ENCODE data around the gene ADAP1.

The ADAP1 gene

DNA sequence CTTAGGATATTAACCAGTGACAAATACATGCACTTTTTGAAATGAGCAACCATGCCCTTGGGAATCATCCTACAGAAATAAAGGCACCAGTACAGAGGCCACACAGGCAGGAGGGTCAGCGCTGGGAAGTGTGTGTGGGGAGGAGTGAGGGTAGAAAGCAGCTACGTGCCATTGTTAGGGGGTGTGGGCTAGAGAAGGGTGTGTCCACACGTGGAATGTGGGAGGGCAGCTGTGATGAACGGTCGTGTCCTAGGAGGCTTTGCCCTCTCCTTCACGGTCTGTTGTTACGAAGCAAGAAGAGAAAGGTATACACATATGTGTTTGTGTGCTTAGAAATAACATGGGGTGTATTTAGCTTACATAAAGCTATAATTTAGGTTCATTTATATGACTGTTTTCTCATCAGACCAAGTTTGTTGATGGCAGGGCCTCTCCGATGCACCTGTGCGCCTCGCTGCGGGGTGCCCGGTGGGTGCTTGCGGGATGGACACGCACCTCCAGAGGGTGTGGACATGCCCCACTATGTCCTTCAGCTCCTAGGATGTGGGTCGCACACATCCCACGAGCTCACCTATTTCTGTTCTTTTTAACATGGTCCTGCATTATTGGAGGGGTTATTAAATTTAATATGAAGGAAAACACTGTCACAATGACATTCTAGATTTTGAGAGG, 95.0 kb downstream of the ADAP1 start:
- ChIA-PET POLR2A (no interaction called here), CTCF (interaction anchor here (0.7 to 2.0 kb wide), 5 partner anchors 11 to 59 kb away, joined by 3 to 5 read pairs (median 4); partner anchors contain the start of gene GET4)

DNA sequence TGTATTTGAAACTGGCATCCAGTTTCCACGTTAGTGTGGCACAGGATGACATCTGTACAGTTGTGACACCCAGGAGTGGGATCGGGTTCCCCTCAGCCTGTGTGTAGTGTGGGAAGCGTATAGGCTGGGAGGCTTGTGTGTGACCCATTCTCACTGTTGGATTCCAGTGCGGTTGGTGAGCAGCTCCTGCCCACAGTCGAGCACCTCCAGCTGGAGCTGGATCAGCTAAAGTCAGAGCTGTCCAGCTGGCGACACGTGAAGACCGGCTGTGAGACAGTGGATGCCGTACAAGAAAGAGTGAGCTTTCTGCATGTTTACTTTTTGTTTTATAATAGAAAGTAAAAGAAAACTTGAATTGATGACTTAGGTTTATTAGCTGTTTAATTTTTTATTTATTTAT, 96.8 kb downstream of the ADAP1 start:
- POLR2A ChIA-PET = no interaction called here
- no peak overlapping the region for H3K27ac ChIP-seq (ENCODE audit: insufficient read depth in 1 of 2, low read depth in 1 of 2, low read length in 2 of 2, poor library complexity in 1 of 2, severe bottlenecking in 2 of 2)
- H3K36me3 ChIP-seq (ENCODE audit: control insufficient read depth in 4 of 4, insufficient read depth in 4 of 4, low read length in 3 of 4) = peaks cover 15 to 85% (median 58%) of the 10 kb centered on the region in 4 experiments
- 81% methylated on average over 4 of the region's 9 CpGs for WGBS (ENCODE audit: insufficient coverage)
- H3K27me3 ChIP-seq (replicated peaks in 2 of 5; ENCODE audit: control insufficient read depth in 4 of 5, insufficient read depth in 5 of 5, low read length in 4 of 5) = no peaks in the 10 kb centered on the region
- H3K9me3 ChIP-seq (ENCODE audit: control extremely low read depth in 1 of 5, control insufficient read depth in 4 of 5, insufficient read depth in 2 of 5, low read depth in 1 of 5, low read length in 4 of 5) = no peaks in the 10 kb centered on the region
- H3K4me1 ChIP-seq (ENCODE audit: control extremely low read depth in 1 of 4, control insufficient read depth in 4 of 4, insufficient read depth in 4 of 4, low read length in 3 of 4) = no peaks in the 10 kb centered on the region
- H3K4me3 ChIP-seq (ENCODE audit: control insufficient read depth in 1 of 7, extremely low read depth in 1 of 7, insufficient read depth in 4 of 7, low read depth in 2 of 7, low read length in 6 of 7) = no peak overlapping the region
- DNase-seq = no peak
- CTCF ChIA-PET = interaction anchor here (1.5 kb wide), 2 partner anchors 11 to 15 kb away, joined by 4 read pairs; no protein-coding TSS in a partner anchor

More for the DNA sequence above, 95.0 kb downstream of the ADAP1 start:
- no peaks in the 10 kb centered on the region for H3K4me1 ChIP-seq (ENCODE audit: control extremely low read depth in 1 of 4, control insufficient read depth in 4 of 4, insufficient read depth in 4 of 4, low read length in 3 of 4)
- H3K27me3 ChIP-seq (replicated peaks in 2 of 5; ENCODE audit: control insufficient read depth in 4 of 5, insufficient read depth in 5 of 5, low read length in 4 of 5) = no peaks in the 10 kb centered on the region
- H3K36me3 ChIP-seq (ENCODE audit: control insufficient read depth in 4 of 4, insufficient read depth in 4 of 4, low read length in 3 of 4) = peaks cover 12 to 68% (median 44%) of the 10 kb centered on the region in 4 experiments
- no peaks in the 10 kb centered on the region for H3K9me3 ChIP-seq (ENCODE audit: control extremely low read depth in 1 of 5, control insufficient read depth in 4 of 5, insufficient read depth in 2 of 5, low read depth in 1 of 5, low read length in 4 of 5)
- no peak overlapping the region for H3K4me3 ChIP-seq (ENCODE audit: control insufficient read depth in 1 of 7, extremely low read depth in 1 of 7, insufficient read depth in 4 of 7, low read depth in 2 of 7, low read length in 6 of 7)
- no peak for DNase-seq
- WGBS (ENCODE audit: insufficient coverage) = 91% methylated on average over 13 of the region's 16 CpGs
- H3K27ac ChIP-seq (ENCODE audit: insufficient read depth in 1 of 2, low read depth in 1 of 2, low read length in 2 of 2, poor library complexity in 1 of 2, severe bottlenecking in 2 of 2) = no peak overlapping the region

DNA sequence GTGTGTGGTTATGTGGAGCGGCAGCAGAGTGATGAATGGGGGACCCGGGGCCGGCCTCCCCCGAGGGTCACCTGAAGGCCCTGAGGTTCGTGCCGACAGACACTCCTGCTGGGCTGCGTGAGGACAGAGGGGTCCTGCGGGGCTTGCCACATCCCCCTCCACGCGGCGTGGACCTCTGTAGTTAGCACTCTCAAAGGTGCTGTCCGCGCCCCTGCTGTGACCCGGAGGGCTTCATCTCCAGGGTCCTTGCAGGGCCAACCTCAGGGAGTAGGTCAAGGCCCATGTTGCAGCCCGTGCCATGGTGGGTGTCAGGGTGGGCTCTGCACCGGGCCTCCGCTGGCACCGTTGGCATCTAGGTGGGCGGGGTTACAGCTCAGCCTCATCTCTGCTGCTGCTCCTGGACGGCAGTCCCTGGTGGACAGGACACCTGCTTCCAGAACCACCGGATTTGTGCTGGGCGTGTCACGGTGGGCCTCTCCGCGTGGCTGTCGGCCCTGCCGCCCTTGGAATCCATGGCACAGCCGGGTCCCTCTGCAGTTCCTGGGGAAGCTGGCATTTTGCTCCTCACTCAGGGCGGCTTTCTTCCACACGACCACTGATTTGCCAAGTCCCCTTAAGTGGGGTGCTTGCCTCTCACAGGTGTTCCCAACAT, 97.9 kb downstream of the ADAP1 start:
- ChIA-PET POLR2A (no interaction called here), CTCF (interaction anchor here (1.5 kb wide), 2 partner anchors 10 to 17 kb away, joined by 4 read pairs; no protein-coding TSS in a partner anchor)
- no peaks in the 10 kb centered on the region for H3K27me3 ChIP-seq (replicated peaks in 2 of 5; ENCODE audit: control insufficient read depth in 4 of 5, insufficient read depth in 5 of 5, low read length in 4 of 5)
- no peak for DNase-seq
- no peaks in the 10 kb centered on the region for H3K9me3 ChIP-seq (ENCODE audit: control extremely low read depth in 1 of 5, control insufficient read depth in 4 of 5, insufficient read depth in 2 of 5, low read depth in 1 of 5, low read length in 4 of 5)
- no peak overlapping the region for H3K4me3 ChIP-seq (ENCODE audit: control insufficient read depth in 1 of 7, extremely low read depth in 1 of 7, insufficient read depth in 4 of 7, low read depth in 2 of 7, low read length in 6 of 7)
- peaks cover 18 to 84% (median 53%) of the 10 kb centered on the region in 4 experiments for H3K36me3 ChIP-seq (ENCODE audit: control insufficient read depth in 4 of 4, insufficient read depth in 4 of 4, low read length in 3 of 4)
- no peaks in the 10 kb centered on the region for H3K4me1 ChIP-seq (ENCODE audit: control extremely low read depth in 1 of 4, control insufficient read depth in 4 of 4, insufficient read depth in 4 of 4, low read length in 3 of 4)
- 90% methylated on average over 28 of the region's 30 CpGs for WGBS (ENCODE audit: insufficient coverage)
- H3K27ac ChIP-seq (ENCODE audit: insufficient read depth in 1 of 2, low read depth in 1 of 2, low read length in 2 of 2, poor library complexity in 1 of 2, severe bottlenecking in 2 of 2) = no peak overlapping the region

DNA sequence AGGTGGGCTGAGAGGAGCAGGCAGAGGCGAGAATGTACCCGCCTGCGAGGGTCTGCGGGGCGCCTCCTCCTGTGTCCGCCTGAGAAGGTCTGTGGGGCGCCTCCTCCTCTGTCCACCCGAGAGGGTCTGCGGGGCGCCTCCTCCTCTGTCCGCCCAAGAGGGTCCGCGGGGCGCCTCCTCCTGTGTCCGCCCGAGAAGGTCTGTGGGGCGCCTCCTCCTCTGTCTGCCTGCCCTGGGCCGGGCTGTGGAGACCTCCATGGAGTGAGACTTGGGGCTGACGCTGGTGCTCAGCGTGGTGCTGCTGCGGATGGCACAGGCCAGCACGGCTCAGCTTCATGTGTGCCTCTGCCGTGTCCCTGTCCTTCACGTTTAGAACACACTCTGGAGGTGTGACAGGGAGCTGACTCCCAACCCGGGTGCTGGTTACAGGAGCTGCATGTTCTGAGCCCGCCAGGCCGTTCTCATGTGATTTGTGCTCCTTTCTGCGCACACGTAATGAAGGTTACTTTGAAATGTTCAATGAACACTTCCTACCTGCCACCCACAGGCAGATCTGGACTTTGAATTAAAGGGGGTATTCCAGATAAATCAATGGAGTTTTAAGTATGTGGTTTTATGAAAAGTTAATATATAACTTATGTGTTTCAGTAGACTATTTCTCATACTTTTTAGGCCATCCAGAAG, 98.7 kb downstream of the ADAP1 start:
- Histone ChIP-seq H3K9me3 (ENCODE audit: control extremely low read depth in 1 of 5, control insufficient read depth in 4 of 5, insufficient read depth in 2 of 5, low read depth in 1 of 5, low read length in 4 of 5) (no peaks in the 10 kb centered on the region), H3K4me3 (ENCODE audit: control insufficient read depth in 1 of 7, extremely low read depth in 1 of 7, insufficient read depth in 4 of 7, low read depth in 2 of 7, low read length in 6 of 7) (no peak overlapping the region), H3K36me3 (ENCODE audit: control insufficient read depth in 4 of 4, insufficient read depth in 4 of 4, low read length in 3 of 4) (peaks cover 16 to 80% (median 50%) of the 10 kb centered on the region in 4 experiments), H3K27ac (ENCODE audit: insufficient read depth in 1 of 2, low read depth in 1 of 2, low read length in 2 of 2, poor library complexity in 1 of 2, severe bottlenecking in 2 of 2) (no peak overlapping the region), H3K4me1 (ENCODE audit: control extremely low read depth in 1 of 4, control insufficient read depth in 4 of 4, insufficient read depth in 4 of 4, low read length in 3 of 4) (no peaks in the 10 kb centered on the region), H3K27me3 (replicated peaks in 2 of 5; ENCODE audit: control insufficient read depth in 4 of 5, insufficient read depth in 5 of 5, low read length in 4 of 5) (no peaks in the 10 kb centered on the region)
- ChIA-PET POLR2A (no interaction called here), CTCF (no interaction called here)
- 98% methylated on average over 28 of the region's 29 CpGs for WGBS (ENCODE audit: insufficient coverage)
- DNase-seq = no peak

DNA sequence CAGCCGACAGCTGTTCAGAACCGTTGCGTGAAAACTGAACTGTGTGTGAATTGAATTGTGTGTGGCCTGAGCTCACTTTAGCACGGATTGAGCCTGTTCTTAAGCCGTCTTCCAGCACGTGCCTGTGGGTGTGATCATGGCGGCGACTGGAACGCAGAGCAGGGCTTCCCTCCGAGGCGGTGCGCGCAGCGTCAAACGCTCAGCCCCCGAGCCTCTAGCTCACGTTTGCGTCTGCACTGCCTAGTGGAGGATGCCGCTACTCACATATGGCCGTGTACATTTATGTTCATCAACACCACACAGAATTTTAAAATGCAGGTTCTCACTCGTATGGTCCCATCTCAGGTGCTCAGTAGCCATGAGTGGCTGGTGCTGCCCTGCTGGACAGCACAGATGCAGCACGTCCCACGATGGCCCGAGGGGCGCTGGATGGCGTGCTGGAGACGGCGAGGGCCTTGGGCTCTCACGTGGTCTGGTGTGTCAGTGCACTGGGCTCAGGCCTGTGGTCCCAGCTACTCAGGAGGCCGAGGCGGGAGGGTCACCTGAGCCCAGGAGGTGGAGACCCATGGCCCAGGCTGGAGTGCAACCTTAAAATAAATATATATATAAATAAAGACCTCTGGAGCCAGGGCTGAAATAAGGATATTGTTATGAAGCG, 100.2 kb downstream of the ADAP1 start:
- Histone ChIP-seq H3K27me3 (replicated peaks in 2 of 5; ENCODE audit: control insufficient read depth in 4 of 5, insufficient read depth in 5 of 5, low read length in 4 of 5) (no peaks in the 10 kb centered on the region), H3K36me3 (ENCODE audit: control insufficient read depth in 4 of 4, insufficient read depth in 4 of 4, low read length in 3 of 4) (peaks cover 16 to 72% (median 48%) of the 10 kb centered on the region in 4 experiments), H3K27ac (ENCODE audit: insufficient read depth in 1 of 2, low read depth in 1 of 2, low read length in 2 of 2, poor library complexity in 1 of 2, severe bottlenecking in 2 of 2) (no peak overlapping the region), H3K4me1 (ENCODE audit: control extremely low read depth in 1 of 4, control insufficient read depth in 4 of 4, insufficient read depth in 4 of 4, low read length in 3 of 4) (no peaks in the 10 kb centered on the region), H3K9me3 (ENCODE audit: control extremely low read depth in 1 of 5, control insufficient read depth in 4 of 5, insufficient read depth in 2 of 5, low read depth in 1 of 5, low read length in 4 of 5) (no peaks in the 10 kb centered on the region), H3K4me3 (ENCODE audit: control insufficient read depth in 1 of 7, extremely low read depth in 1 of 7, insufficient read depth in 4 of 7, low read depth in 2 of 7, low read length in 6 of 7) (no peak overlapping the region)
- ChIA-PET POLR2A (no interaction called here), CTCF (no interaction called here)
- WGBS (ENCODE audit: insufficient coverage) = 94% methylated on average over 27 of the region's 32 CpGs
- DNase-seq = no peak

DNA sequence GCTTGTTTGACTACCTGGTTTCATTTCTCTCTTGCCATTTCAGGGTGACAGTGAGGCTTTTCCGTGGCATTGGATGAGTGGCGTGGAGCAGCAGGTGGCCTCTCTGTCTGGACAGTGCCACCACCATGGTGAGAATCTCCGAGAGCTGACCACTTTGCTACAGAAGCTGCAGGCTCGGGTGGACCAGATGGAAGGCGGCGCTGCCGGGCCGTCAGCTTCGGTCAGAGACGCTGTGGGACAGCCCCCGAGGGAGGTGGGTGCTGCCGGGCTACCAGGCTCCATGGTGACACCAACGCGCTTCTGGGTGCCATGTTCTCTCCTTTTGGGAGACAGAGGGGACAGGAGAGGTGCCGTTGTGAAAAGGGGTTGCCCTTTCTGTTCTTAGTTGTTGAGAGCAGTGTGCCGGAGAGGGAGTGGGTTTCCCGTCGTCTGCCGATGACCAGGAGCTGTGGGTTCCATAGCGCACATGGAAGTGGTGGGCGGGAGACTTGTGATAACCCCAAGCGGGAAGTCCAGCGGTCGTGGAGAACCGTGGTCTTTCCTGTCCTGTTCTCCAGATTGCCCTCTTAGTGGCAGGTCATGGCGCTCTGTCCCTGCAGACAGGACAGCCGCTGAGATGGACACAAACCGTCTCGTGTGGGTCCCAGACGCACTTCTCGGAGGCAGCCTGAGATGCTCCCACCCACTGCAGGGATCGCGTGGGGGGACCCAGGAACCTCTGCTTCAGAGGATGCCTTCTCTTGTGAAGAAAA, 100.9 kb downstream of the ADAP1 start:
- WGBS (ENCODE audit: insufficient coverage) = 94% methylated on average over 31 of the region's 33 CpGs
- peaks cover 15 to 69% (median 50%) of the 10 kb centered on the region in 4 experiments for H3K36me3 ChIP-seq (ENCODE audit: control insufficient read depth in 4 of 4, insufficient read depth in 4 of 4, low read length in 3 of 4)
- H3K4me1 ChIP-seq (ENCODE audit: control extremely low read depth in 1 of 4, control insufficient read depth in 4 of 4, insufficient read depth in 4 of 4, low read length in 3 of 4) = no peaks in the 10 kb centered on the region
- H3K27ac ChIP-seq (ENCODE audit: insufficient read depth in 1 of 2, low read depth in 1 of 2, low read length in 2 of 2, poor library complexity in 1 of 2, severe bottlenecking in 2 of 2) = no peak overlapping the region
- no peaks in the 10 kb centered on the region for H3K27me3 ChIP-seq (replicated peaks in 2 of 5; ENCODE audit: control insufficient read depth in 4 of 5, insufficient read depth in 5 of 5, low read length in 4 of 5)
- POLR2A ChIA-PET = no interaction called here
- no peak overlapping the region for H3K4me3 ChIP-seq (ENCODE audit: control insufficient read depth in 1 of 7, extremely low read depth in 1 of 7, insufficient read depth in 4 of 7, low read depth in 2 of 7, low read length in 6 of 7)
- peaks cover 0 to under 1% (median 0%) of the 10 kb centered on the region in 5 experiments for H3K9me3 ChIP-seq (ENCODE audit: control extremely low read depth in 1 of 5, control insufficient read depth in 4 of 5, insufficient read depth in 2 of 5, low read depth in 1 of 5, low read length in 4 of 5)
- CTCF ChIA-PET = no interaction called here
- no peak for DNase-seq

Measured in common myeloid progenitor, CD34-positive (primary cell).